Nephron progenitor cell (in vitro differentiated cells): Measurements from ENCODE around the gene SMG1.

Source experiments
- DNase-seq: peaks from one replicate; pipeline ENCODE4 v3.0.0; 2021
- H3K27ac Mint-ChIP-seq: 2 replicates; pipeline ENCODE4 v1.8.0; 2021; ENCODE audit warnings: mild to moderate bottlenecking, moderate library complexity, mixed read lengths
- H3K27me3 Mint-ChIP-seq: 2 replicates; pipeline ENCODE4 v1.8.0; 2021; ENCODE audit warnings: mild to moderate bottlenecking, low read depth, mixed read lengths; ENCODE audit not compliant: poor library complexity
- H3K36me3 Mint-ChIP-seq: 2 replicates; pipeline ENCODE4 v1.8.0; 2021; ENCODE audit warnings: low read depth, mixed read lengths
- H3K4me1 Mint-ChIP-seq: 2 replicates; pipeline ENCODE4 v1.8.0; 2021; ENCODE audit warnings: mixed read lengths
- H3K4me3 Mint-ChIP-seq: 2 replicates; pipeline ENCODE4 v1.8.0; 2021; ENCODE audit warnings: mild to moderate bottlenecking, moderate library complexity, mixed read lengths
- H3K9me3 Mint-ChIP-seq: 2 replicates; pipeline ENCODE4 v1.8.0; 2021; ENCODE audit warnings: mild to moderate bottlenecking, moderate library complexity, mixed read lengths
- TF ChIP-seq, protein P1 (sequence below): fragments of 200-600 bp; sonication (generic); IDR thresholded peaks from 2 replicates; pipeline ENCODE4 v1.5.0; 2021; ENCODE audit warnings: antibody characterized with exemption

SMG1 gene

GRCh38 chr16:18789850-18790706, 136.1 kb downstream of the SMG1 start, which contains the start of gene RPS15A:
RPS15A (minus strand) TSS chr16:18790334; CDS start chr16:18789113, 1,221 bp downstream.
- DNase-seq, result peak; percentile 85
- H3K27me3 Mint-ChIP-seq, result peaks cover 5% of the 10 kb centered on the region
- H3K36me3 Mint-ChIP-seq, result peaks cover 89% of the 10 kb centered on the region
- peak within 1 kb of the TSS; percentile 99 for H3K27ac Mint-ChIP-seq
- TF ChIP-seq, protein P1, sequence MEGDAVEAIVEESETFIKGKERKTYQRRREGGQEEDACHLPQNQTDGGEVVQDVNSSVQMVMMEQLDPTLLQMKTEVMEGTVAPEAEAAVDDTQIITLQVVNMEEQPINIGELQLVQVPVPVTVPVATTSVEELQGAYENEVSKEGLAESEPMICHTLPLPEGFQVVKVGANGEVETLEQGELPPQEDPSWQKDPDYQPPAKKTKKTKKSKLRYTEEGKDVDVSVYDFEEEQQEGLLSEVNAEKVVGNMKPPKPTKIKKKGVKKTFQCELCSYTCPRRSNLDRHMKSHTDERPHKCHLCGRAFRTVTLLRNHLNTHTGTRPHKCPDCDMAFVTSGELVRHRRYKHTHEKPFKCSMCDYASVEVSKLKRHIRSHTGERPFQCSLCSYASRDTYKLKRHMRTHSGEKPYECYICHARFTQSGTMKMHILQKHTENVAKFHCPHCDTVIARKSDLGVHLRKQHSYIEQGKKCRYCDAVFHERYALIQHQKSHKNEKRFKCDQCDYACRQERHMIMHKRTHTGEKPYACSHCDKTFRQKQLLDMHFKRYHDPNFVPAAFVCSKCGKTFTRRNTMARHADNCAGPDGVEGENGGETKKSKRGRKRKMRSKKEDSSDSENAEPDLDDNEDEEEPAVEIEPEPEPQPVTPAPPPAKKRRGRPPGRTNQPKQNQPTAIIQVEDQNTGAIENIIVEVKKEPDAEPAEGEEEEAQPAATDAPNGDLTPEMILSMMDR, result no peak
- peaks cover 42% of the 10 kb centered on the region for H3K4me1 Mint-ChIP-seq
- H3K4me3 Mint-ChIP-seq, result peak within 1 kb of the TSS; percentile 99
- peaks cover 6% of the 10 kb centered on the region for H3K9me3 Mint-ChIP-seq

DNA sequence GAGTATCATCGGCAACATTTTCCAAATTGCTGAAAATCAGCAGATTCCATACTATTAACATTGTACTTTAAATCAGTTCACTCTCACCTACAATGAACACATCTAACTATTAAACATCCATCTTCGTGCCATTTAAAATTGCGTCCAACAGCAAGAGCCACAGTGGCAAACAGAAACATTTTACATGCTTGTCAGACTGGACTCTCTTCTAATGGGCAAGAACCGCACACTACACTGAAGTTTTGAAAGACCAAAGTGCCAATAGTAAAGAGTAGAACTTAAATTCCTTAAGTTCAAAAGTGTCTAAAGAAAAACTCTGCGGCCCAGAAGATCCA, 136.7 kb downstream of the SMG1 start:
- Mint-ChIP-seq H3K27ac (peak overlapping the region; percentile 99), H3K36me3 (peaks cover 89% of the 10 kb centered on the region), H3K27me3 (peaks cover 5% of the 10 kb centered on the region), H3K4me3 (peak overlapping the region; percentile 99), H3K4me1 (peaks cover 47% of the 10 kb centered on the region), H3K9me3 (peaks cover 6% of the 10 kb centered on the region)
- no peak for DNase-seq
- TF ChIP-seq, protein P1, result no peak

GRCh38 chr16:18788828-18789514, 137.2 kb downstream of the SMG1 start:
- H3K27ac Mint-ChIP-seq, result peak overlapping the region; percentile 99
- peaks cover 5% of the 10 kb centered on the region for H3K27me3 Mint-ChIP-seq
- peak overlapping the region; percentile 99 for H3K4me3 Mint-ChIP-seq
- peaks cover 86% of the 10 kb centered on the region for H3K36me3 Mint-ChIP-seq
- H3K9me3 Mint-ChIP-seq, result peaks cover 6% of the 10 kb centered on the region
- H3K4me1 Mint-ChIP-seq, result peaks cover 47% of the 10 kb centered on the region
- TF ChIP-seq, protein P1, result no peak
- no peak for DNase-seq

- no peak for DNase-seq
- H3K27me3 Mint-ChIP-seq, result peaks cover 2% of the 10 kb centered on the region
- peaks cover 64% of the 10 kb centered on the region for H3K36me3 Mint-ChIP-seq
- peak overlapping the region; percentile 59 for H3K4me3 Mint-ChIP-seq
- H3K9me3 Mint-ChIP-seq, result peaks cover 1% of the 10 kb centered on the region
- peak overlapping the region; percentile 86 for H3K27ac Mint-ChIP-seq
- H3K4me1 Mint-ChIP-seq, result peaks cover 47% of the 10 kb centered on the region
- TF ChIP-seq, protein P1, result no peak
Observed at GRCh38 chr16:18784917-18785623, 141.1 kb downstream of the SMG1 start.

DNA sequence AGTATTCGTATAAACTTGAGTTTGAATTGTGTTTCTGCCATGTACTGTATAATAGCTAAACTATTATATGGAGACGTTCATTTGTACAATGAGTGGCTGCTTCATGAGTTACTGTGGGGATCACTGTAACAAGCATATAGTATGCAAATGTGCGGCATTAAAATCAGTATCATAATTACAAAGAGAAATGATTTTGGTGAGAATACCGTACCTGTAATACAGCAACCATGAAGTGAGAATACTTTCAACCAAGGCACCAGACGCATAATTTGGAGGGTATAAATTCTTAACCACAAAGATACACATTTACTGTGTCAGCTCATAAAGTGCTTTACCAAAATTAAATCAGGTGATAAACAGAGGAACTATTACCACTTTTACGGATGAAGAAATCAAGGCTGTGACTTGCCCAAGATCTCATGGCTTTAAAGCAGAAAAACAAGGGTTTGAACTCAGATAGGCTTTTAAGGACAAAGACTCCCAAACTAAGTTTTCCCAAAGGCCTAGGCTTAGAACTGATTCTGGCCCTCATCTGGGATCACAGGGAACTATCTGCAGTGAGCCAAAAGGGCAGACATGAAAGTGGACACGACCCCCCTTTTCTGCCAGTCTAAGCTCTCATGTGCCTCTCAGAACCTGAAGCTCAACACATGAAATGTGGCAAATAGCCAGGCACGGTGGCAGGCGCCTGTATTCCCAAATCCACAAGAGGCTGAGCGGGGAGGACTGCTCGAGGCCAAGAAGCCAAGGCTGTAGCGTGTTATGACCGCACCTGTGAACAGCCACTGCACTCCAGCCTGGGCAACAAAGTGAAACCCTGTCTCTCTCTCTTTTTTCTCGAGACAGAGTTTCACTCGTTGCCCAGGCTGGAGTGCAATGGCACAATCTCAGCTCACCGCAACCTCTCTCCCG, 142.5 kb downstream of the SMG1 start:
- DNase-seq, result no peak
- Mint-ChIP-seq H3K4me3 (no peak overlapping the region), H3K27ac (peak overlapping the region; percentile 86), H3K4me1 (peaks cover 36% of the 10 kb centered on the region), H3K9me3 (no peaks in the 10 kb centered on the region), H3K36me3 (peaks cover 52% of the 10 kb centered on the region), H3K27me3 (no peaks in the 10 kb centered on the region)
- TF ChIP-seq, protein P1, result no peak
